HG03280 (cell line): ENCODE data around the gene TMEM203.
"Not testable (repeated sequence)": the region's sequence is repeated elsewhere in the genome, so short reads cannot be mapped to it uniquely, and the experiment has no call there.

Source experiments
- ATAC-seq: cut with Tn5 transposase; IDR thresholded peaks from one replicate; pipeline ENCODE4 v1.9.1; 2021; ENCODE audit warnings: mild to moderate bottlenecking, moderate library complexity; ENCODE audit not compliant: unreplicated experiment

Gene TMEM203, protein sequence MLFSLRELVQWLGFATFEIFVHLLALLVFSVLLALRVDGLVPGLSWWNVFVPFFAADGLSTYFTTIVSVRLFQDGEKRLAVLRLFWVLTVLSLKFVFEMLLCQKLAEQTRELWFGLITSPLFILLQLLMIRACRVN

GRCh38 chr9:137205126-137206069, at the start of gene TMEM203, which contains the start of gene NDOR1:
TMEM203 (minus strand) TSS chr9:137205648; CDS start chr9:137205414, 234 bp downstream.
NDOR1 (plus strand) TSS chr9:137205700; CDS start chr9:137205778, 78 bp downstream.
- peak; percentile 47 for ATAC-seq

DNA sequence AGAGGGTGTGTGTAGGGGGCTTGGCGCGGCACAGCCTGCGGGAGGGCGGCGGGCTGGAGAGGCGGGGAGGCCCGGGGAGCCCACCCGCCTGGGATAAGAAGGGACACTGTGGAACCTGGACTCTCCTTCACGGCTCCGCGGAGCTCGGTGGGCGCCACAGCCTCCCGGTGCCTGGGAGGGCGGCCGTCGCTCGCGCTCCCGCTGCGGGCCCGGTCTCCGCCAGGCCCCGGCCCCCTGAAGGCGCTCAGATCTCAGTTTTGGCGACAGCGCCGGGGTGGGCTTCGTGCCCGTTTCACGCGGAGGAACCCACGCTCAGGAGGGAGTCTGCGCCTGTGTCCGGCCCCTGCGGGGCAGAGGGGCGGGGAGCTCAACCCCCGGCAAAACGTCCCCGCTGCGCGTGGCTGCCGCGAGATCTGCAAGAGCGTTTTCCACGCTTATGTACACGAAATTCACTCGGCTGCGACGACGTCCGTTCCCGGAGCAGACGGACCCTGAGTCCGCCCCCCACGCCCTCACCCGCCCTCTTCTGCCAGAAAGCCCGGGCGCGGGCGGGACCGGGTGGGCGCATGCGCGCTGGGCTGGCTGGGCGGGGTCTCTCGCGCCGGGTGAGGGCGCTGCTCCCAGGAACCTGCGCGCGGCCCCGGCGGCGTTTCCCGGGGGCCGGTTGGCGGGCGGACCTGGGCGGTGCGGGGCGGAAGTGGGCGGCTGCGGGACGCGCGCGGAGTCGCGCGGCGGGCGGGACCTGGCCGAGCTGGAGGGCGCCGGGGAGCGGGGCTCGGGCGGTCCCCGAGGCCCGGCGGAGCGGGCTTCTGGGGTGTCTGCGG, 49.4 kb upstream of the TMEM203 start, which contains the start of gene NELFB:
TSS of gene NELFB (plus strand) at position 704 of the 824 bp plus-strand sequence.
- ATAC-seq = peak; percentile 82

- ATAC-seq = no peak
Observed at GRCh38 chr9:137253717-137254623, 48.5 kb upstream of the TMEM203 start.

GRCh38 chr9:137252555-137253506, 47.4 kb upstream of the TMEM203 start:
- no peak for ATAC-seq

GRCh38 chr9:137251490-137252268, 46.2 kb upstream of the TMEM203 start:
- no peak for ATAC-seq

DNA sequence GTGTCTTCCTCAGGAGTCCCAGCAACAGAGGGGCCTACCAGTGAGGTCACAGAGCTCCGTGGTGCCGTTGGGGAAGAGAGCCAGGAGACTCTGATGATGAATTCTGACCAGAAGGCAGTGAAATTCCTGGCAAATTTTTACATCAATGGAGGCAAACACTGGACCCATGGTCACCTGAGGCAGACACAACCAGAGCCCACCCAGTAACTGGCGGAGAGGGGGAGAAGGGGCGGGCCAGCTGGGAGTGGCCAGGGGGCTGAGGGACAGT, 45.7 kb upstream of the TMEM203 start, which contains the start of gene STPG3:
TSS of gene STPG3 (plus strand) at position 93 of the 268 bp plus-strand sequence. CDS start at position 94, 1 bp downstream.
- no peak for ATAC-seq

GRCh38 chr9:137250329-137251193, 45.1 kb upstream of the TMEM203 start:
- no peak for ATAC-seq

- ATAC-seq = no peak
Observed at GRCh38 chr9:137247916-137248175, 42.4 kb upstream of the TMEM203 start.

DNA sequence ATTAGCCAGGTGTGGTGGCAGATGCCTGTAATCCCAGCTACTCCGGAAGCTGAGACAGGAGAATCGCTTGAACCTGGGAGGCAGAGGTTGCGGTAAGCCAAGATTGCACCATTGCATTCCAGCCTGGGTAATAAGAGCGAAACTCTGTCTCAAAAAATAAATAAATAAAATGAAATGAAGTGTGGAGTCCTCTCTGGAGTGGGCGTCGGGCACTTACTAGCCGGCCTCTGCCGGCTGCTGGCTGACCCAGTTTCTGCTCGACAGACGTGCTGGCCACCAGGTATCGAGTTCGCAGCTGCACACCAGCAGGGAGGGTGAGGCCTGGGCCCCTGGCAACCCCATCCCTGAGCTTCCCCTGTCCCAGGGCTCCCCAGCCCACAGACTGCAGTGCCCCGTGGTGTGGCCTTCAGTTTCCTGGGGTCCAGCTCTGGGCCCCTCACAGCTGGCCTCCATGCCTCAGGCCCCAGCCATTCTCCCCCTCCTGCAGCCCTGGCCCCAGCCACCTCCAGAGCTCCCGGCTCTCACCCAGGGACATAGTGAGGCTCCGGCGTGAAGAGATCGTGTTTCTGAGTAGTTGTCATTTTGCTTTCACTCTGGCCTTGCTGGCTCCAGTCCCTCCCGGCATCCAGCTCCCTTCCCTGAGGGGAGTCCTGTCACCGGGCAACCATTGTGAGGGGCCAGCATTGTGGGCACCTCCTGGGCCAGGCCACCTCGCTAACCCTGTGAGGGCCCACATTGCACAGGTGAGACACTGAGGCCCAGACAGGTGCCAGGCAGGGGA, 41.9 kb upstream of the TMEM203 start:
- ATAC-seq = no peak

- no peak for ATAC-seq
Observed at GRCh38 chr9:137245450-137246421, 40.3 kb upstream of the TMEM203 start.

GRCh38 chr9:137244486-137245449, 39.3 kb upstream of the TMEM203 start:
- ATAC-seq = no peak

- no peak for ATAC-seq
Observed at GRCh38 chr9:137243626-137244485, 38.4 kb upstream of the TMEM203 start.

GRCh38 chr9:137243266-137243625, 37.8 kb upstream of the TMEM203 start:
- ATAC-seq = not testable (repeated sequence)
